HG02938 (cell line): ENCODE measurements around the gene PTGFR.

Source experiments
- ATAC-seq: cut with Tn5 transposase; IDR thresholded peaks from one replicate; pipeline ENCODE4 v1.9.1; 2021; ENCODE audit warnings: mild to moderate bottlenecking, moderate library complexity; ENCODE audit not compliant: unreplicated experiment

PTGFR gene, protein sequence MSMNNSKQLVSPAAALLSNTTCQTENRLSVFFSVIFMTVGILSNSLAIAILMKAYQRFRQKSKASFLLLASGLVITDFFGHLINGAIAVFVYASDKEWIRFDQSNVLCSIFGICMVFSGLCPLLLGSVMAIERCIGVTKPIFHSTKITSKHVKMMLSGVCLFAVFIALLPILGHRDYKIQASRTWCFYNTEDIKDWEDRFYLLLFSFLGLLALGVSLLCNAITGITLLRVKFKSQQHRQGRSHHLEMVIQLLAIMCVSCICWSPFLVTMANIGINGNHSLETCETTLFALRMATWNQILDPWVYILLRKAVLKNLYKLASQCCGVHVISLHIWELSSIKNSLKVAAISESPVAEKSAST

DNA sequence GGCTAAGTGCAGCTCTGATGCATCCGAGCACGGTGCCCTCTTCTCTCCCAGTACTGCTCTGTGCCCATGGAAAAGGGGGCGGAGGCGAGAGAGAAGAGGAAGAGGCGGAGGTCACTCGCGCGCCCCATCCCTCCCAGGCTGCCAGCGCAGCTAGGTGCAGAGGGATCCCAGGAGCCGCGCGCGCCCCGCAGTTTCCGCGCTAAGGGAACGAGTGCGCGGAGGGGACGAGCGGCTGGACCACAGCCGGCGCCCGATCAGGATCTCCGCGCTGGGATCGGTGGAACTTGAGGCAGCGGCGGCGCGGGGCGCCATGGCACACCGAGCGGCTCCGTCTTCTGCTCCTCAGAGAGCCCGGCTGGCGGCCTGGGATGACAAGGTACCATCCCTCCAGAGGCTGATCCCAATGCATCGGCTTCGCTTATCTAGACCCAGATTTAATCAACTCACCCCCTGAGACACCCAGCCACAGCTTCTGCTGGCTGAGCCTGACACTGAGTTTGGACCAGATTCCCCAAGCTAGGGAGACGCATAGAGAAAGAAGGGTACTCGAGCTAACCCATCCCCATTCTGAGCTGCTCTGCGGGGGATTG, at the start of gene PTGFR:
PTGFR (plus strand) TSS at position 114 of the 590 bp plus-strand sequence. CDS start 1,770 bp downstream, outside the sequence.
- no peak for ATAC-seq

DNA sequence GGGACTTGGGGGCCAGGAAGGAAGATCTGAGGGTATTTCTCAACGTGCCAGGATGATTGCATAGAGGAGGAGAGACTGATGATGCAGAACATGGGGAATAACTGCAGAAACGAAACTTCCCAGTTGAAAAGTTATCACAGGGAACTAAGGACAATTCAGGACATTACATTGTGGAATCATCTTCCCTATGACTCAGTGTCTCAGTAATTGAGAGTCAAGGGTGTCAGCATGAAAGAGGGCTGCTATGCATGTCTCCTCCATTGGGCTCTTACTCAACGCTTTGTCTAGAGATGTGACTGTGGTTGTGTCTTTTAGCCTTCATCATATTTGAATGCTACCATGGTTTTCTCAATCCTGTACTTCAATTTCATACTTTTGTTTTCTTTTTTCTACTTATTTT, 48.9 kb upstream of the PTGFR start:
- no peak for ATAC-seq

DNA sequence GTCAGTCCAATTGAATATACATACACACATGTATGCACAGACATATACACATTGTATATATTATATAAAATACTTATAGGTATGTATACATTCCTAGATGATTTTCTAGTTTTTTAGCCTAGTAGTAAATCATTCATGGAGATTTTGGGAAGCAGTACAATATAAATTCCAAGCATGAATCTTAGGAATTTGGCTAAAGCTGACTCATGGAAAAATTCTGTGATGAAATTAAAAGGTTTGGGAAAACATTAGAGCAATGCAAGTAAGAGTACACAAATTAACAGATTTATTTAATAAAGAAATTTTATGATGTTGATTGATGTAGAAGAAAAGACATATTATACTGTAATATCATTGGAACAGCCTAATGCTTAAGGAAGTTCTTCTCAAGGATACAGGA, 43.7 kb upstream of the PTGFR start:
- no peak for ATAC-seq

DNA sequence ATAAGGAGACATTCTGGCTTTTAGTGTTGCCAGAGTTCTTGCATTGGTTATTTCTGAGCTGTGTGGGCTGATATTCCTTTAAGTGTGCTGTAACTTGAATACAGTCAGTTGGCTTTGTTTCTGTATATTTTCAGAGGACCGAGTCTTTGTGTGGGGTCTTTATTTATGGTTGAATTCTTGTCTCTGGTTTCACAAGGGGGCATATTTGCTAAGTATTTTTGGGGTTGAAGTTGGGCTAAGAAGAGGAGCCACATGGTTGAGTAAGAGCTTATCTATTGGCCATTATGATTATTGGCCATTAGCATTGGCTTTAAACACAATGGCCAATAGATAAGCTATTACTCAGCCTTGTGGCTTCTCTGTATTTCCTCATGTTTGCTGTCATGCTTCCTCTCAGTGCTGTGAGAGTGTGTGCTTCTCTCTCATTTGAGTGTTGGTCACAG, 26.3 kb upstream of the PTGFR start:
- no peak for ATAC-seq

DNA sequence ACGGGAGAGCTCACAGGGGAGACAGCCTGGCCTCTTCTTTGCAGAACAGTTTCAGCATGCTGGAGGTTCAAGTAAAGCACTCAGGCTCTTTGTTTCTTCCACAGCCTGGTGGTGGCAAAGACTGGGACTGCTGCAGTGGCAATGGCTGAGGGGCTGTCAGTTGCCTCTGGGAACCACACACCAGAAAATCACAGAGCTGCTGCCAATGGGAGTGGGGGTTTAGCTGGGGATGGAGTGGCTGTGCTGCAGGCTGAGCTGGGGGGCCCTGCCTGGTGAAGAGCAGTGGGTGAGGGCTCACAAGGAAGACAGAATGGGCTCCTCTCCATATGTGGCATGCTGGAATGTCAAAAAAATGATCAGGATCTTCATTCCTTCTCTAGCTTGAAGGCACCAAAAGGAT, 25.6 kb upstream of the PTGFR start:
- no peak for ATAC-seq

DNA sequence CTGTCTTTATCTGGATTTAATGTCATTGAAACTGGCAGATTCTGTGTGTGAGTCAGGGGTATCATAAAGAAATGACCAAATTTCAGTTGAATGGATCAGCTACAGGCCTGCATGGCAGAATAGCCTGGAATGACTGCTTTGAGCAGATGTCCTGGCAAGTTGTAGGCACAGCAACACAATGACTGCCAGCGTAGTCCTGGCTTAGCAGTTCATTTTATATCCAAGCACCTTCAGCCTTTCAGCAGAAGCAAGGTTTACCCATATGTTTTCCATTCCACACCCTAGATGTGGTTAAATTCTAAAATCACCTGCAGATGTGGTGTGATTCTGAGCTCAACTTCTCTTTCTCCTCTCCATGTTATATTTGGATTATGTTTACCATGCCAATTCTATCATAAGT, 22.3 kb upstream of the PTGFR start:
- no peak for ATAC-seq

DNA sequence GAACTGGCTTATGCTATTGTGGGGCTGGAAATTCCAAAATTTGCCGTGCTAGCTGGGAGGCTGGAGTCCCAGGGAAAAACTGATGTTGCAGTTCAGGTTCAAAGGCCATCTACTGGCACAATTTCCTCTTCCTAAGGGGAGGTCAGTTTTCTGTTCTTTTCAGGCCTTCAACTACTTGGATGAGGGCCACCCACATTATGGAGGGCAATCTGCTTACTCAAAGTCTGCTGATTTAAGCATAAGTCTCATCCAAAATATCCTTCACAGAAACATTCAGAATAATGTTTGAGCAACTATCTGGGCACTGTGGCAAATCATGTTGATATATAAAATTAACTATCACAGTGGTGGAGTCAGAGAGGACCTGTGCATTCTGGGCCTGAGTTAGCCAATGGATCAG, 21.2 kb upstream of the PTGFR start:
- no peak for ATAC-seq

DNA sequence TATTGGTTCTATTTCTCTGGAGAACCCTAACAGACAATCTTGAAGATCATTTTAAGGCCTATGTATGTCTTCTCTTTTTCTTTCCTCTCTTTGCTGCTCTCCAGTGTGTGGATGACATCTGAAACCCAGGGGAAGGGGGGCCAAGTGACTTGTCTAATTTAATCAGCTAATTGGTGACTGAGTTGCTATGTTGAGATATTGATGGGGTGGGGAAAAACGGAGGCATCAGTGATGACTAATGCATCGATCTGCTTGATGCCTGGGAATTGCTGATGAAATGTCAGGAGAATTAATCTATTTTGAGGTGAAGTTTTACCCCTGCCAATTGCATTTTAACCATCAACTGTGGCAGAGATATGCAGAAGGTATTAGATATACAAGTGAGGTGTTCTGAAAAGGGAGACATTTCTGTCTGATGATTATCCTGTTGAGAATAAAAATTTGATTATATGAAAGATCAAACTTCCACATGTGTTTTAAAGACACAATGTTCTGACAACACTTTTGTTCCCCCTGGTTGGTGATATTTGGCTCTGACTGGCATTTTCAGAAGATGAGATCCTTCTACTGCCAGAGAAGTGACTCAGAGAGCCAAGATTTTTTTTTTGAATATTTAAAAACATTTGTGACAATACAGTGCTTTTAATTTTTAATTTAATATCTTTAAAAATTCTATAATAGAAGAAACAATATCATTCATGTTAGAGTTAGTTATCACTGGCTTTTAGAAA, 18.7 kb upstream of the PTGFR start:
- ATAC-seq = no peak

DNA sequence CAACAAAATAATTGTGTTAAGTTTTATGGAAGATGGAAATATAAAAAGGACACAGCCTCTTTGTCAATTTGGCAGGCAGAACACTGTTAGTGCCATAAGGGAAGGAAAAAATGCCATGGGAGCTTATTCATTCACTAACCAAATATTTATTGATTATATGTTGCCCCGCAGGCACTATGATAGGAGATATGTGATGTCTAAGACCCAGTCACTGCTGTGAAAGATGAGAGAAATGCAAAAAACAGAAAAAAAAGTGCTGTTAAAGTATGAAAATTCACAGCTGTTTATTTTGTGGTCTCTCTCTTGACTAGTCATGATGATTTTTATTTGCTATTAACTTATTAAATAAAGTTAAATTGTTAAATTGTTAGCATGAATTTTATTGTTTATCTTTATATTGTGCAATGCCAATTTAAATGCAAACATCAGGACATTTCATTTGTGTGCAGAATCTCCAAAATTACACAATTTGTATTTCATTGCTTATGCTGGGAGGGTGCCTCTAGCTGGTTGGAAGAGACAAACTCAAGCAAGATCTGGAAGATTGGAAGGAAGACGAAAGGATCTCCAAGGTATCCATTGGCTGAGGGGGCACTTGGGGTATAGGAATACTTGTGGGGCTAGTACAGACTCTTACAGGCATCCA, 17.8 kb upstream of the PTGFR start:
- no peak for ATAC-seq

DNA sequence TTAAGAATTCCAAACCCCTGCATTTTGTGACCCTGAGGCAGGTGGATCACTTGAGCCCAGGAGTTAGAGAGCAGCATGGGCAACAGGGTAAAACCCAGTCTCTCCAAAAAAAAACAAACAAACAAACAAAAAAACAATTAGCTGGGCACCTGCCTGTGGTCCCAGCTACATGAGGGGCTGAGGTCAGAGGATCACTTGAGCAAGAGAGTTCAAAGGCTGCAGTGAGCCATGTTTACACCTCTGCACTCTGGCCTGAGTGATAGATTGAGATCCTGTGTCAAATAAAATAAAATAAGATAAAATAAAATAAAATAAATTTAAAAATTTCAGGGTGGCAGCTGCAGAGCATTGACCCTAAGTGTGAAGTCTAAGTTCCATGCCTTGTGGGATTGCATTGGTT, 16.7 kb upstream of the PTGFR start:
- ATAC-seq = no peak

DNA sequence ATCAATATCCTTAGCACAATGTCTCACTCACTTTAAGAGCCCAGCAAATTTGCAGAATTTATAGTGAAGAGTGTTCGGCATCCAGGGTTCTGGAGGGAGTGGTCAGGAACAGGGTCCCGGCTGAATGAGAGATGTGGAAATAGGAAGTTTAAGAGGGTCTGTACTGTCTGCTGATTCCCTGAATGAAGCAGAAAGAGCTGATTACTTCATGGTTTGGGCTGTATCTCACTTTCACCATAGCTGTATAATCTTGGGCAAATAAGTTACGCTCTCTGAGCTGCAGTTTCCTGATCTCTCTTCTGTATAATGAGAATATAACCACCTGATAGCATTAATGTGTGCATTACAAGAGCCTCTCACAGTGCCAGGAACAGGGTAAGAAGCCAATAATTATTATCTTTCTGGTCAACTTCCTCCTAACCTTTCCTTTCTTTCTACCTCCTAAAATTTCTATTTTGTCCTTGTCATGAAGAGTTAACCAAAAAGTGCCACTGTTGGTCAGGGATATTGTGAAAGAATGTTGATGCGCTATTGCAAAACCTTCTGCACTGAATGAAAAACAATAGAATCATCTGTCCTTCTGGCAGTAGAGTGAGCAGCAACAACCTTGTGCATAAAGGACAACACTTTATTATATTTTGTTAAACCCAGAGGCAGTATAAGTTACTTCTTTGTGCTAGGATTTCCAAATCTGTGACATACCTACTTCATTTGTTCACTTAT, 14.7 kb upstream of the PTGFR start:
- no peak for ATAC-seq

DNA sequence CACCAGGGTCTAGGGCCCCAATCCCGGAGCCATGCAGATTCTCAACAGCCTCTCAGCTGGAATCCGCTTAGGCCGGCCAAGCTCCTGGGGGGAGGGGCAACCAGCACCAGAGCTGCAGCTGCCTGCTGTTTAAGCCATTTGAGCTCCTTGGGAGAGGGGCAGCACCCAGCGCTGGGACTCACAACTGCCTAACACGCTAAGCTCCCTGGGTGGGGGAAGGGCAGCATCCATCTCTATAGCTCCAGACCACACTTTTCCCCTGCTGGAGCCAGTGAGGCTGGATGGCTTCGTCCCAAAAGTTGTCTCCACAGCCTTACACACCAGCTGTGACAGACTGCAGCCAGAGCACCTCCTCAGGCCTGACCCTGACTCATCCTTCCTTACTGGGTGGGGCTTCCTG, 6.9 kb upstream of the PTGFR start:
- no peak for ATAC-seq

DNA sequence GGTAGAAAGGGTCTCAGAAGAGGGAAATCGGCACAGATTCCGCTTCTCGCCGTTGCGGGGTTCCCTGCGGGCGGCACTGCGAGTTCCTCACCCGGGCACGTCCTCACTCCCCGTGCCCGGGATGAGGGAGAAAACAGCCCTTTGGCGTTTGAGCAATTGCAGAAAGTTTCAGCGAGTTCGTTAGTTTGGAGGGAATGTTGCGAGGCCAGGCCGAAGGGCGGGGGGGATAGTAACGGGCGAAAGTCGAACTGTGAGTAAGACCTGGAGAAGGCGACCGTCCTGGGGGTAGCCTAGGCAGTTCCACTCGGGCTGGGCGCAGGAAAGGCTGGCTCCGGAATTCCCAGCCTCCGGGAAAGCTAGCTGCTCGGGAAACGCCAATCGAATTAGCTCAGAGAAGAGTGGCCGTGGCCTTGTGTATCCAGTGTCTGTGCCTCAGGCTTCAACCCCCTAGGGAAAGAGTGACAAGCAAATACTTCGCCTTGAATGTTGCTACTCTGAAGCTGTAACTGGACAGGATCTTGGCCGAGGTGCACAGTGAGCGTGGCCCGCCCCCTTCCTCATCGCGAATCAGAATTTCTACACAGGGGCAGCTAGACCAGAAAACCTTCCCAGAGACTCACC, 787 bp downstream of the PTGFR start:
- ATAC-seq = no peak

DNA sequence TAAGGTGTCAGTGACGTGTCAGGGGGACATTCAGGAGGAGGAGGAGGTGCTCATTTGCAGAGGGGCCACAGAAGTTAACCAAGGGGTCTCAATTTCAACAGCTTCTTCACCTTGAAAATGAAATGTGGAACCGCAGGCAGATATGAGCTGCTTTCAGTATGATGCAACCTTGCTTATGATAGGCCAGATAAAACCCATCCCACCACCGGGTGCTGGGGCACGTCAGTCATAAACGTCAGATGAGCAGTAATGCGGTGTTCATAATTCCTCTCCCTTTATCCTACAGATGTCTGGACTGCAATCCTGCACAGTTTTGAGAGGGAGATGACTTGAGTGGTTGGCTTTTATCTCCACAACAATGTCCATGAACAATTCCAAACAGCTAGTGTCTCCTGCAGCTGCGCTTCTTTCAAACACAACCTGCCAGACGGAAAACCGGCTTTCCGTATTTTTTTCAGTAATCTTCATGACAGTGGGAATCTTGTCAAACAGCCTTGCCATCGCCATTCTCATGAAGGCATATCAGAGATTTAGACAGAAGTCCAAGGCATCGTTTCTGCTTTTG, 1.7 kb downstream of the PTGFR start:
- no peak for ATAC-seq

DNA sequence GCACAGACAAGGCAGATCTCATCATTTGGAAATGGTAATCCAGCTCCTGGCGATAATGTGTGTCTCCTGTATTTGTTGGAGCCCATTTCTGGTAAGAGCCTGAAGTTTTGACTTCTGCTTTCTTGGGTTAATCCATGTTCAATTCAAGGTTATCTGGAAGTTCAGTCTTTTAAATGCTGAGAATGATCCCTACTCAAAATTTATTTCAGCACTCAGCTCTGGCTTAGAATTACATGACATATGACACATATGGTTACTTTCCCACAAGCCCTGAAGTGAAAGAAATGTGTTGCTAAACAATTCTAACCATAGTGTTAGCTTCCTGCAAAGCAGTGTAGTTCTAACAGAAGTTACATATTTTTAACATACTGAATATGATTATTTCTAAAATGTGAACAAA, 2.7 kb downstream of the PTGFR start:
- ATAC-seq = no peak

DNA sequence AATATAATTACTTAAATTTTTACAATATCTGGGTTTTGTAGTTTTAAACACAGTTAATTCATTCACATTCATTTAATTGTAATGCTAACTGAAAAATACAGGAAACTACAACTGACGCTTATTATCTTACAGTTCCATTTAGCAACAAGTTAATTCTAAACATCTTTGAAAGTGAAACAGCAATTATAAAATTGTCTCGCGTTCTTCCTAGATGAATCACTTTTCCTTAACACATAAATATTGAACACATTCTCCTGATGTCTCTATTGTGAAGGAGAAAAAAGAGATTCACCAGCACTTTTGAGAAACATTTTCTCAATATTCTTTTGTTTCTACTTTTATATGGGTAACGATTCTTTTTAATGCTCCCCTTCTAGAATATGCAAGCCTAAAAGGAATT, 6.4 kb downstream of the PTGFR start:
- no peak for ATAC-seq

DNA sequence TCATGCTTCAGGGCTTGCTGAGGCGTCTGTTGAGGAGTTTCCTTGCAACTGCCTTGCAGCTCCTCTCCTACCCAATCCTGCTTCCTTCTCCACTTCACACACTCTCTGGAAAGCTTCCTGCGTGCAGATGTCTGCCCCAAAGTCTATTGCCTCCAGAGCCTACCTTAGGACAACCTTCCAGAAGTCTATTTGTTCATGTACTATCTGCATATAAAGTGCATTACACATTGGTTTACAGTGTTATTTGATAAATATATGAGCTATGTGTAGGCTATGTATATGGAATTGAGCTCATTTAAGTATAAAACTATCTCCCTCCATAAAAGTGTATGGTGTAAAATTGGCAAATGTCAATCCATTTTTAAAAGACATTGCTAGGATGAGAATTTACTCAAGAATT, 9.8 kb downstream of the PTGFR start:
- no peak for ATAC-seq

DNA sequence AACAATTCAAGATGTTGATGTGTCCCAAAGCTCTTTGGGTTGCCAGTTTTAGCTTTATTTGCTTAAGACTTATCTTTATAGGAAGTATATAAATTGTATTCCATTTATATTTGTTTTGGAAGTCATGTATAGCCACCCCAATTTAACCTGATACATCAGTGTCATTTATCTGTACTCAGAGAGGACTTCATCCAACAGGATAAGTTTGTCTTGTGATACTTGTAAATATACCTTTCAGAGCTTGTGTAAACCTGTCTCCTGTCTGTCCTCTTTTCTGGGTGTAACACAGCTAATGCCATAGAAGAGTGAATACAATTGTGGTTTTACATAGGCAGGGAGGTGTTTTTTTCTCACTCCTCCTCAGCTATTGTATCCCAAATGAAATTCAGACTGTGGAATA, 10.4 kb downstream of the PTGFR start:
- no peak for ATAC-seq

DNA sequence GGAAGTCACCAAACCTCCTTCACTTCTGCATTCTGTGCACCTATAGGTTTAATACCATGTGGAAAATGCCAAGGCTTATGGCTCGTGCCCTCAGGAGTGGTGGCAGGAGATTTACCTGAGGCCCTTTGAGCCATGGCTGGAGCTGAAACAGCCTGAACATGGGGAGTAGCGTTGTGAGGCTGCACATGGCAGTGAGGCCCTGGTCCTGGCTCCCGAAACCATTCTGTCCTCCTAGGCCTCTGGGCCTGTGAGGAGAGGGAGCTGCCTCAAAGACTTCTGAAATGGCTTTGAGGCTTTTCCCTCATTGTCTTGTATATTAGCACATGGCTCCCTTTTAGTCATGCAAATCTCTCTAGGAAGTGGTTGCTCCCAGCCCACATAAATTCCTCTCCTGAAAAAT, 20.6 kb downstream of the PTGFR start:
- no peak for ATAC-seq

DNA sequence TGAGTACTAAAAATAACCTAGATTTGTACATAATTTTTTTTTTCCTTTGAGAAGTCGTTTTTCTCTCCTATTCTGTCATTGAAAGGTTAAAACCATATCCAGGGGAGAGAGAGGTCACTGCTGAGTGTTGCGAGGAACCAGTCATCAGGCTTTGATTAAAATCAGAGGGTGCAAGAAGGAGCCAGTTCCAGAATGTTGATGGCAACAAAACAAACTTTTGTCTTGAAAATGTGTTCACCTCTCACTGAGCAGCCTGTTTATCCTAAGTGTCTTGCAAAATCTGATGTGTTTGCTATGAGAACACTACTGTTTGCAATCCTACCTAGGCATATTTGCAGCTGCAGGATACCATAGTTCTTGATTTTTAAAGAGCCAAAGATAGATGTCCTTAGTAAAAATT, 25.9 kb downstream of the PTGFR start:
- ATAC-seq = no peak
